ENCODE measurements around the gene NUAK1. TPM values are rescaled to one million over a fixed set of nuclear protein-coding genes. Genes with fewer than 3 reads are reported as not detected.

NUAK1 gene
- total RNA-seq, 2 experiments from 2014 or later: 0.03 TPM; not detected in 1

GRCh38 chr12:106031761-106032622, 106.8 kb downstream of the NUAK1 start:
- no peak for TF ChIP-seq EZH2phosphoT487 (IDR thresholded peaks at IDR 0.05; ENCODE audit: borderline replicate concordance, low read depth, low read length)
- TF ChIP-seq CTCF (conservative IDR thresholded peaks at IDR 0.05; ENCODE audit: low read length): no peak
- no peaks in the 10 kb centered on the region for H3K9me2 ChIP-seq (ENCODE audit: insufficient read depth, low read length)
- H3K79me2 ChIP-seq (ENCODE audit: insufficient read depth, low read depth, low read length): no peaks in the 10 kb centered on the region
- ChIA-PET CTCF (ENCODE audit: unreplicated experiment) (no interaction called here), POLR2A (interaction anchor here (0.7 kb wide), 1 partner anchor 55 kb away, joined by 3 read pairs; no protein-coding TSS in a partner anchor)
- H2AFZ ChIP-seq (ENCODE audit: low read length): no peak overlapping the region
- H4K20me1 ChIP-seq (ENCODE audit: insufficient read depth, low read length): no peaks in the 10 kb centered on the region
- no TSS peak for BruUV-seq (replicated peaks)
- no peak overlapping the region for H3K27ac ChIP-seq (ENCODE audit: low read depth, low read length, poor library complexity, severe bottlenecking)
- H3K4me3 ChIP-seq (ENCODE audit: low read depth, low read length, poor library complexity, severe bottlenecking): no peak overlapping the region
- DNase-seq (ENCODE audit: low spot score): no peak
- intact Hi-C loops (cut with micrococcal nuclease; ENCODE audit: unreplicated experiment): no loop called here
- no peak overlapping the region for H3K4me2 ChIP-seq (ENCODE audit: low read length)
- H3K36me3 ChIP-seq (ENCODE audit: insufficient read depth, low read length): no peaks in the 10 kb centered on the region
- H3K4me1 ChIP-seq (ENCODE audit: insufficient read depth, low read length, poor library complexity, severe bottlenecking): no peaks in the 10 kb centered on the region
- H3K9me3 ChIP-seq (ENCODE audit: low read length): no peaks in the 10 kb centered on the region

- no peaks in the 10 kb centered on the region for H4K20me1 ChIP-seq (ENCODE audit: insufficient read depth, low read length)
- H3K4me2 ChIP-seq (ENCODE audit: low read length): no peak overlapping the region
- no peaks in the 10 kb centered on the region for H3K36me3 ChIP-seq (ENCODE audit: insufficient read depth, low read length)
- no peak for TF ChIP-seq CTCF (conservative IDR thresholded peaks at IDR 0.05; ENCODE audit: low read length)
- no peak for TF ChIP-seq EZH2phosphoT487 (IDR thresholded peaks at IDR 0.05; ENCODE audit: borderline replicate concordance, low read depth, low read length)
- no peak for DNase-seq (ENCODE audit: low spot score)
- no peak overlapping the region for H3K4me3 ChIP-seq (ENCODE audit: low read depth, low read length, poor library complexity, severe bottlenecking)
- H3K79me2 ChIP-seq (ENCODE audit: insufficient read depth, low read depth, low read length): no peaks in the 10 kb centered on the region
- H3K27ac ChIP-seq (ENCODE audit: low read depth, low read length, poor library complexity, severe bottlenecking): no peak overlapping the region
- no peaks in the 10 kb centered on the region for H3K4me1 ChIP-seq (ENCODE audit: insufficient read depth, low read length, poor library complexity, severe bottlenecking)
- no peak overlapping the region for H2AFZ ChIP-seq (ENCODE audit: low read length)
- no peaks in the 10 kb centered on the region for H3K9me3 ChIP-seq (ENCODE audit: low read length)
- ChIA-PET POLR2A (interaction anchor here (0.6 kb wide), 1 partner anchor 53 kb away, joined by 6 read pairs; no protein-coding TSS in a partner anchor), CTCF (ENCODE audit: unreplicated experiment) (no interaction called here)
- no peaks in the 10 kb centered on the region for H3K9me2 ChIP-seq (ENCODE audit: insufficient read depth, low read length)
- BruUV-seq (replicated peaks): no TSS peak
- intact Hi-C loops (cut with micrococcal nuclease; ENCODE audit: unreplicated experiment): no loop called here
These were observed 108.3 kb downstream of the NUAK1 start for GRCh38 chr12:106030210-106031071.
